SHP77 (cell line): ENCODE results near the gene RIMBP2.

Source experiments
- DNase-seq, 2 experiments: peaks; one replicate each; lab custom pipeline; 2025; lab: John Stamatoyannopoulos, UW

RIMBP2 gene

GRCh38 chr12:130366159-130366558 lies 349.9 kb downstream of the RIMBP2 start:
- no peak for DNase-seq

DNA sequence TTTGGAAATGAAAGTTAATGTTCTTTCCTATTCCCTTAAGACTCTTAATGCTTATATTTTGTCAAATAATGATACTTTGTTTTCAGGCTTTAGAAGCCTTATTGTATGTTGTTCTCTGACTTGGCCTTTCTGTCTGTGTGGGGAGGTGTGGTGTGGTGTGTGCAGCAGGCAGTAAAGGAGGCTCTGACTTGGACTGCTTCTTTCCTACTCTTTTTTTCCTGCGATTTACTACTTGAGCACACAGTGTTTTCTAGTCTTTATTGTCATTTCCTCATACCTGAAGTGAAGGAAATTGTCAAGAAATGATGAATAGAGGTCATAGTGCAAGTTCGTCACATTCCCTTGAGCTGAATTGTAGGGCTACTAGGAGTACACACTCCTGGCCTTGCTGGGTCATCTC lies 351.5 kb downstream of the RIMBP2 start:
- DNase-seq, result no peak

GRCh38 chr12:130362060-130362459 lies 354.0 kb downstream of the RIMBP2 start:
- DNase-seq, result no peak

- DNase-seq, result no peak
These were observed 358.3 kb downstream of the RIMBP2 start for GRCh38 chr12:130357729-130358330.

DNA sequence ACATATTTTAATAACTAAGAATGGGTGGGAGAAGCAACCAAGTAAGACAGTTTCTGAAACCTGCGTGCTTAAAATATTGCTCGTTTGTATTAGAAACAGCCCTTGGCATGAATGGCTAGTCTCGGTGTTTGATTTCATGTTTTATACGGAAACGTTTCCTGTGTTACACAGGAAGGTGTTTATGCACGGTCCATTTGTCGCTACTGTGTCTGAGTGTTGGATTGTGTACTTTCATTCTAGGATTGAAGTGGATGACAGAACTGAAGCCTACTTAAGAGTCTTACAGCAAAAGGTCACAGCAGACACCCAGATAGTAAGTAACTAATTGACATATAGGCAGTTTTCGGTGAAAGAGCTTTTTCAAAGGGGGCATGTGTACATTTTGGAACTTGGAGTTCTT lies 358.9 kb downstream of the RIMBP2 start:
- DNase-seq, result peak in 1 of 2 experiments; percentile 21

DNA sequence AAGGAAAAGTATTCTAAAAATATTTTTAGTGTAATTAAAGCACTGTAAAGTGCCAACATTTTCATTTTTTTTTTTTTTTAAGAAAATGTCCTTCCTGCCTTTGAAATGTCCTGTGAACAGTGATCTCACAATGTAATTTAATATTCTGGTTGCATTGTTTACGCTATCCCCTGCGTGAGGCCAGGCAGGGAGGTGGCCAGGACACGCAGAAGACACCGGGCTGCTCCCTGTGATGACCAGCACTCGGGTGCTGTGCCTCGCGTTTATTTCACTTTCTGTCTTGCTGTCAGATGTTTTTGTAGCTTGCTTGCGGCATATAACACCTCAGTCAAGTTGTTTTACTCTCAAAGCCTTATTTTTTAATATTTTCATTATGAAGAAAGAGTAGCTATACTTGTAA lies 359.9 kb downstream of the RIMBP2 start:
- no peak for DNase-seq

- no peak for DNase-seq
These were observed 361.7 kb downstream of the RIMBP2 start for GRCh38 chr12:130354407-130354806.

GRCh38 chr12:130353081-130353480 lies 363.0 kb downstream of the RIMBP2 start:
- DNase-seq, result no peak

- DNase-seq, result no peak
These were observed 364.8 kb downstream of the RIMBP2 start for GRCh38 chr12:130351326-130351725.

GRCh38 chr12:130350715-130351114 lies 365.4 kb downstream of the RIMBP2 start:
- DNase-seq, result no peak

DNA sequence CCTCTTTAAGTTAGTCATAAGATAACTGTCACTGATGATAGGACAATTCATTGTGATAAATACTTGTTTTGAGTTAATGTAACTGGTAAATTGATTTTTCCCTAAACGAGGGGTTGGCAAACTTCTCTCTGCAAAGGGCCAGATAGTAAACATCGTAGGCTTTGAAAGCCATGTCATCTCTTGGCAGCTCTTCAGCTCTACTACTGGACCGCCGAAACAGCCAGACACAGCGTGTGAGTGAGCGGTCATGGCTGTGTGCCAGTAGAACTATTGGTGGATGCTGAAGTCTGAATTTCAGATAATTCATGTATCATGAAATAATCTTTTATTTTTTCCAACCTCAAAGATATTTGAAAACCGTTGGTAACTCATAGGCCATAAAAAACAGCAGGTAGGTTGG lies 368.5 kb downstream of the RIMBP2 start:
- no peak for DNase-seq
